ENCODE measurements around the gene SYT5. TPM values are rescaled to one million over a fixed set of nuclear protein-coding genes. Genes with fewer than 3 reads are reported as not detected.
A peak's percentile ranks its signal among the peaks of the same experiment; 100 is the strongest.
"Not testable (repeated sequence)": the region's sequence is repeated elsewhere in the genome, so short reads cannot be mapped to it uniquely, and the experiment has no call there.

SYT5 gene
- under 1 TPM; 0.07 to 0.71 (median 0.17) TPM for polyA plus RNA-seq (ENCODE audit: insufficient read length in 4 of 4)

DNA sequence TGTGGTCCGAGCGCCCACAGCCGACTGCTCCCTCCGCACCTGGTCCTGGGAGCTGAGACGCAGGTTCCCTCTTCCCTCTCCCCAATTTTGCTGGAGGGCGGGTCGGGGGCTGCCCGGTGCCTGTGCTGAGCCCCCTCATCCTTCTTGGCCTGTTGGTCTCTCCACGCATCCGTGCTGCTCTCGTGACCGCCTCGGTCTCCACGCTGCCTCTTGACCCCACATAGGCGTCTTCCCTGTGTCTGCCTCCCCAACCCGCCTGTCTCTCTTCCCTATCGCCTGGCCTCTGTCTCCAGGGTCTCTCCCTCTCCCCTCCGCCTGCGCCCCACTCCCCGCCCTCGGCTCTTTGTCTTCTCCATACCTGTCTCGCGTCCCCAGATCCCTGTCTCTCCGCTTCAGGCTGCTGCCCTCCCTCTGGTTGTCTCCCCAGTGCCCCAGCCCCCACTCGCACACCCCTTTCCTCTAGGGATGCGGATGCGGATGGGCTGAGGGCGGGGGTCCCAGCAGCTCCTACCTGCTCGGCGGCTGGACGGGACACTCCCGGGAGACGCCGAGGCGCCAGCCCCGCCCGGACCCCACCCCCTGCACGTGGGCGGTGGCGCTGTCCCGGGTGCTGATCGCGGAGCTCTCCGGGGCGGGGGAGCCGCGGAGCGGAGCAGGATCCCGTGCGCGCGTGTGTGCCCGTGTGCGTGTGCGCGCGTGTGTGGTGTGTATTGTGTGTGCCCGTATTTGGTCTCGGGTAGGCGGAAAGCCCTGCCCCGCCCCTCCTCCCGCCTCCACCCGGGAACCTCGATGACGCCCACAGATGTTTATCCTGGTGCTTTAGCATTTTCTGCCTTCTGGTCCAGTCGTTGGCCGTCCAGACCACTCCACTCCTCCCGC, at the start of gene SYT5:
SYT5 (minus strand) TSS at position 684 of the 879 bp plus-strand sequence. CDS start 1,248 bp downstream, outside the sequence.
- DNase-seq (ENCODE audit: low read depth in 4 of 4, low spot score in 2 of 4) = peak in 1 of 4 donors; percentile 24

DNA sequence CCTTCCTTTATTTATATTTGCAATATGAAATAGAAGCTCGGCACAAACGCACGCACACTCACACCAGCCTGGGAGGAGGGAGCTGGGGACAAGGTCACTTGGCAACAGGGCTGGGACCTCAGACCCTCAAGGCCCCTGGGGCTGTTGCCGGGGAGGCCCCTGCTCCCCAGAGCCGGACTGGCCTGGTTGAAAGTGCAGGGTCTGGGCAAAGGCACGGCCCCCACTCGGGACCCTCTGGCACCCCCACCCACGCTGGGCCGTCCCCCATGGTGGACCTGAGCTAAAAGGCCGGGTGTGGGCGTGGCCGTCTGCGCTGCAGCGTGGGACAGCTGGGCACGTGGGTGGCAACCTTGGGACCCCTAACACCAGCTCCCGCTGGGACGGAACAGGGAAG, 49.7 kb upstream of the SYT5 start:
- DNase-seq (ENCODE audit: low read depth in 4 of 4, low spot score in 2 of 4) = no peak

DNA sequence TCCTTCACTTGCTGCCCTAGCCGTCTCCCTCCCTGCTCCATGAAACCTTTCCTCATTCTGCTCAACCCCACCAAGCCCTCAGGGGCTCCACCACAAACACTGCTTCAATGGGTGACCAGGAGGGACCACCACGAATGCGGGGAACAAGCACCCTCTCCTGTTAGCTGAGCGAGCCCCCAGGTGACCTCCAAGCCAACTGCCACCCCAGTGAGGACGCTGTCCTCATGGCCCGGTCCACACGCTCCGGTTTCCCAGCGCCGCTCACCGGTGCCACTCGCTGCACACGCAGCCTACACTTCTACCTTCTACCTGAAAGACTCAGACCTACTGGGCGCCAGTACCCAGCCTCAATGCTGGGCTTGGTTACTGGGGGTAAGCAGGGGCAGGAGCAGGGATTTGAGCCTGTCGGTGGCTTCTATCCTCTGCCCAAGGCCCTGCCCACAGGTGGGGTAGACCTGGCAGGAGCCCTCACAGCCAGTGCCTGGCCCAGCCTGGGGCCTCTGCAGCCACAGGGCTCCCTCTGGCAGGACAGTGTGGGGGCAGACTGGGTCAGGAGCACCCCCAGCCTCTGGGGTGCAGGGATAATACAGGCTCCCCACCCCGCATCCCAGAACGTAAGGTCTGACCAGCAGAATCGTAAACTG, 49.2 kb upstream of the SYT5 start:
- DNase-seq (ENCODE audit: low read depth in 4 of 4, low spot score in 2 of 4) = no peak

DNA sequence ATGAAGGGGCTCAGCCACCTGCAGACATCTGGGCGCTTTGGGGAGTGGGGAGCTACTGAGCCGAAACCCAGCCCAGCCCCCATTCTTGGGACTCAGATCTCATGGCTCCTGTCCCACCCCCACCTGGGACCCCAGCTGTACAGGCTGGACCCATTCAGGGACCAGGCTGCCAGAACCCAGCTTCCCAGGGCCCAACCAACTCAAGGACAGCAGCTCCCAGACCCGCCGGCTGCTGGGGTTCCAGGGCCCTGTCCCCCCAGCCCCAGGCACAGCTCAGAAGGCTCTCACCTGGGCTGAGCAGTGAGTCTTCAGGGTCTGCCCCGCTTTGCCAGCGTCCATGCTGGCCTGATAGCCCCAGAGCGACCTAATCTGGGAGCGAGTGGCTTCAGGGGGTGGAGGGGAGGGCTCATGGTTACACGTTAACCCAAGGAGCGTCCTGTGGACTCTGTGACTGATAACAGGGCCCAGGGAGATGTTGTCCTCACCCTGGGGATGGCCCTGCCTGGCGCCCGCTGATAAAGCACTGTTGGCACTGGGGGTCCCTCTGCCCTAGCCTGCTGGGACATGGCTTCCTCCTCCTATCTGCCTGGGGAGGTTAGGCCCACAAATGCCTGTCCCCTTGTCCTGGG, 48.4 kb upstream of the SYT5 start, which contains the start of gene TMEM86B:
TMEM86B (minus strand) TSS at position 361 of the 629 bp plus-strand sequence; CDS start at position 339, 22 bp downstream.
- DNase-seq (ENCODE audit: low read depth in 4 of 4, low spot score in 2 of 4) = no peak

DNA sequence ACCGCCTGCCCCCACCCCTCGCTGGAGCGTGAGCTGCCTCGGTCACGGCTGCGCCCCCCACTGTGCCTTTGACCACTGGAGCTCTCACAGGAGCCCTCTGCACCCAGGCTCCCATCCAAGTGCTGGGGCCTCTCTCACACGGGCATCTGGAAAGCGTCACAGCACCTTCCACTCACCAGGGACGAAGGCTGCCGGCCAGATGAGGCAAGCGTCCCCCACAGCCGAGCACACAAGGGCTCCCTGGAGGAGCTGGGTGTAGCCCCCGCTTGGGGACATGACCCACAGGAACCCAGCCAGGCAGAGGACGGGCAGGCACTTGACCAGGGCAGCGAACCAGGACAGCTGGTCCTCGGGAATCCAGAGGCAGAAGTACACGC, 47.9 kb upstream of the SYT5 start:
- no peak for DNase-seq (ENCODE audit: low read depth in 4 of 4, low spot score in 2 of 4)

DNA sequence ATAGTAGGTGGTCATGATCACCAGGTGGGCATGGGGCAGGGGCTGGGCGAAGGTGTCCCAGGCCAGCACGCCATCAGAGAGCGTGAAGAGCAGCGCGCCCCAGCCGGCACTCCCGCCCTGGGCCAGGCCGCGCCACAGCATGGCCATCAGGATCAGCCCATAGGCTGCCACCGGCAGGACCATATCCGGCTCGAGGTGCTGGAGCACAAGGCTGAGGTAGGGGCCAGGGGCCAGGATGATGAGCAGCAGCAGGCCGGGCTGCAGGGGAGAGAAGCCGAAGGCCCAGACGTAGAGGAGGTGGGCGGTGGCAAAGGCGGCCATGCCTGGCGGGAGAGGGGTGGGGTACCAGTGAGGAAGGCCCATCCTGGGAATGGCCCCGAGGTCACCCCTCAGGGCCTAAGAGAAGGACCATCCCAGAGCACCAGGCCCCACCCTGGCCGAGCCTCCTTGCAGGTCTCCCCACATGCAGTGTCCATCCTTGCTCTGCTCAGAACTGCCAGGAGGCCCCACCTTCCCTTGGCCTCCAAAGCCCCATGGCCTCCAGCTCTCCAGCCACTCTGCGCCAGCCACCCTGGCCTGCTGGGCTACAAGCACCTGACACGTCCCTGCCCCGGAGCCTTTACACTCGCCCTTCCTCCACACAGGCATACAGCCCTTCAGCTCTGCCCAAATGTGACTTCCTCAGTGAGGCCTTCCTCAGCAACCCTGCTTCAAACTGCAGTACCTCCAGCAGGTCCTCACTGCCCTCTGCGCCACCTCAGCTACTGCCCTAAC, 47.3 kb upstream of the SYT5 start:
- DNase-seq (ENCODE audit: low read depth in 4 of 4, low spot score in 2 of 4) = no peak

DNA sequence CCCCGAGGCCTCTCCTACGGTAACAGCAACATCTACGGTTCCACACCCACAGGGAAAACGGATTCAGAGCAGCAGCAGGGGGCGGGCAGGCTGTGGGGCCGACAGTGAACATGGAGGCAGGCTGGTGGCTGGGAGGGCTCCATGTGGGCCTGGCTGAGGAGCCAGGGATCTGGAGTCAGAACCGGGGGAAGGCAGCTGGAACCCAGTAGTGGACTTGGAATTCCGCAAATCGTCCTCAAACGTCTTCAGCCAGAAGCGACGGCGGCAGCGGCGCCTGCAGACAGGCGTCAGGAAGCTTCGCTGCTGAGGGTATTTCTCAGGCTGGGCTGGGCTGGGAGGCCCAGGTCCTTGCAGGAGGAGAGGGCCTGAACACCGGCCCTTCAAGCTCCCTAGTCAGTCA, 46.7 kb upstream of the SYT5 start:
- no peak for DNase-seq (ENCODE audit: low read depth in 4 of 4, low spot score in 2 of 4)

DNA sequence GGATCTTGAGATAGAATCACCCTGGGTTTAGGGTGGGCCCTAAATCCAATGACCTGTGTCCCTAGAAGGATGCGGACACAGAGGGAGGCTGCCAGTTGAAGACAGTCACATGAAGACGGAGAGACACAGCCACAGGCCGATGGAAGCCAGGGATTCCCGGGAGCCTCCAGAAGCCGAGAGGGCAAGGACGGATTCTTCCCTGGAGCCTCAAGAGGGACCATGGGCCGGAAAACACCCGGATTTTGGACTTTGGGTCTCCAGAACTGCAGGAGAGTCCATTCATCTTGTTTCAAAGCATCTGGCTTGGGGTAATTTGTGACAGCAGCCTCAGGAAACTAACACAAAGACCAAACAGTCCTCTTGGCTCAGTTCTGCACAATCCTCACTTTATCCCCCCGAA, 46.2 kb upstream of the SYT5 start:
- no peak for DNase-seq (ENCODE audit: low read depth in 4 of 4, low spot score in 2 of 4)

DNA sequence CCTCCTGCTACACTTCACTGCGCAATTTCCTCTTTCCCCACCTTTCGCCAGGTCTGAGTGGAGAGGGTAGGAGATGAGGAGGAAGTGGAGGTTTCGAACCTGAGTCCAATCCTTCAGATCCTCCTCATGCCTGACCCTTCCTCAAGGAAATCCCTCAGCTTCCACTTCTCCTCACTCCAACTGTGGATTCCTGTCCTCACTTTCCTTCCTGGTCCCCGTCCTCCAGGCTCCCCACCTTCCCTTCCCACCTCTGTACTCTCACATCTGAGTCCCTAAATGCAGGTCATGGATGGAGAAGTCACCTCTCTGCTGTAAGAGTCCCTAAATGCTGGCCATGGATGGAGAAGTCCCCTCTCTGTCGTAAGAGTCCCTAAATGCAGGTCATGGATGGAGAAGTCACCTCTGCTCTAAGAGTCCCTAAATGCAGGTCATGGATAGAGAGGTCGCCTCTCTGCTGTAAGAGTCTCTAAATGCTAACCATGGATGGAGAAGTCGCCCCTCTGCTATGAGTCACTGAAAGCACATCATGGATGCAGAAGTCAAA, 45.4 kb upstream of the SYT5 start:
- DNase-seq (ENCODE audit: low read depth in 4 of 4, low spot score in 2 of 4) = no peak

DNA sequence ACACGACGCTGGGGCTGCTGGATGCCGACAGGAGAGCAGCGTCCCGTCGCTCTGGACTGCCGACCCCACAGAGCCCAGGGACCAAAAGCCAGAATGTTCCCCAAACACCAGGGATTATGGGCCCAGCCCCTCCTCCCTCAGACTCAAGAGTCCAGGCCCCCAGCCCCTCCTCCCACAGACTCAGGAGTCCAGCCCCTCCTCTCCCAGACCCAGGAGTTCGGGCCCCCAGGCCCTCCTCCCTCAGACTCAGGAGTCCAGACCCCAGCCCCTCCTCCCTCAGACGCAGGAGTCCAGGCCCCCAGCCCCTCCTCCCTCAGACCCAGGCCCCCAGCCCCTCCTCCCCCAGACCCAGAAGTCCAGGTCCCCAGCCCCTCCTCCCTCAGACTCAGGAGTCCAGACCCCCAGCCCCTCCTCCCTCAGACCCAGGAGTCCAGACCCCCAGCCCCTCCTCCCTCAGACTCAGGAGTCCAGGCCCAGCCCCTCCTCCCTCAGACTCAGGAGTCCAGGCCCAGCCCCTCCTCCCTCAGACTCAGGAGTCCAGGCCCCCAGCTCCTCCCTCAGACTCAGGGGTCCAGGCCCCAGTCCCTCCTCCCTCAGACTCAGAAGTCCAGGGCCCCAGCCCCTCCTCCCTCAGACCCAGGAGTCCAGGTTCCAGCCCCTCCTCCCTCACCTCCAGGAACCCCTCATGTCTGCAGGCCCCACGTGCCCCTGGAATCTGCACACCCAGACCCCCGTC, 44.8 kb upstream of the SYT5 start:
- DNase-seq (ENCODE audit: low read depth in 4 of 4, low spot score in 2 of 4) = not testable (repeated sequence)

DNA sequence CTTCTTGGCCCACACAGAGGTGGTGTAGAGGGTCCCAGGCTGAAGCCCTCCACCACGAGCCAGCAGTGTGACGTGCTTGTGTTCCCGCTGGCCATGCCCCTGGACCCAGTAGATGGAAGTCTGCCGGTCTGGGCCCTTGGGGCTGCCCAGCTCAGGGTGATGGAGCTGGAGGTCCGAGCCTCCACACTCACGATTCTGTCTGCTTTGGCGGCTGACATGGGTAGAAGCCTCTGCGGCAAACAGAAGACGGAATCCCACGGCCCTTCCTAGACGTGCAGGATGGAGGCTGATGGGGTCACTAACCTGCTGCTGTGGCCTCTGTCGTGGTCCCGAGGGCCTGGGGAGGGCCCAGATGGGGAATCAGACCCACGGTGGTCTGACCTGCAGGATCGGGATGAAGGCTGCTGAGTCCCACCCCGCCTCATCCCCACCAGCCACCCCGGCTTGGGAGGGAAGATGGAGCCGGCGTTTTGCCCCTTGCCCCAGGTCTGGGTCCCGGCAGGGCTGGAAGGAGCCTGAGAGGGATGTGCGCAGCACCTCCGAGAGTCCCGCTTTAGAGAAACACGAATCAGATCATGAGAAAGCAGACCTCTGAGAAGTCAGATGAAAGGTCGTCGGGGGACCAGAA, 44.1 kb upstream of the SYT5 start:
- no peak for DNase-seq (ENCODE audit: low read depth in 4 of 4, low spot score in 2 of 4)

DNA sequence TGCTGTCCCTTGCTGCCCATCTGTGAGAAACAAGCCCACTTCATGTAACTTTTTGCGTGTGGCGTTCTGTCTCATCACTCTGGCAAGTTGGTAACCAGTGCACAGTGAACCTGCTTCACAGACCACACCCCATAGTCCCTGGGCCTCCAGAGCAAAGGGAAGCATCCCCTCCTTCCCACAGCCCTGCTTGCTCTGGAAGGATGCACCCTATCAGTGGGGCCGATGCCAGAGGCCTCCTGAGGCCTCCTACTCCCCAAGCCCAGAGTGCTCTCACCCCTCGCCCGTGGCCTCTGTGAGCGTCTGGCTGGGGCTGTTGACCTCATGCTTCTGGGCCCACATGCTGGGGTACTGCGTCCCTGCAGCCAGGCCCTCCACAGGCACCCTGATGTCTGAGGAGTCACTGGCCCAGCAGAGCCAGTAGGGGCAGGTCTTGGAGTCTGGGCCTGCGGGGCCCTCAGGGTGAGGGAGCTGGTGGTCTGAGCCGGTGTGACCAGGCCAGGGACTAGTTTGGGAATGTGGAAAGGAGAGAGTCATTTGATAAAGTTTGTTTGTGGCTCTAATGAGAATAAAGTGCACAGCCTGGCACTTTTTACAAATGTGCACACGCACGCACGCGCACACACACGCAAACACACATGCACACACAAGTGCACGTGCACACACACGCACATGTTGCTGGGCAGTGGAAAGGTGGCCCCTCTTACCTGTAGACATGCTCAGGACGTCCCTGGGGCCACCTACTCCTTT, 43.4 kb upstream of the SYT5 start:
- DNase-seq (ENCODE audit: low read depth in 4 of 4, low spot score in 2 of 4) = no peak

DNA sequence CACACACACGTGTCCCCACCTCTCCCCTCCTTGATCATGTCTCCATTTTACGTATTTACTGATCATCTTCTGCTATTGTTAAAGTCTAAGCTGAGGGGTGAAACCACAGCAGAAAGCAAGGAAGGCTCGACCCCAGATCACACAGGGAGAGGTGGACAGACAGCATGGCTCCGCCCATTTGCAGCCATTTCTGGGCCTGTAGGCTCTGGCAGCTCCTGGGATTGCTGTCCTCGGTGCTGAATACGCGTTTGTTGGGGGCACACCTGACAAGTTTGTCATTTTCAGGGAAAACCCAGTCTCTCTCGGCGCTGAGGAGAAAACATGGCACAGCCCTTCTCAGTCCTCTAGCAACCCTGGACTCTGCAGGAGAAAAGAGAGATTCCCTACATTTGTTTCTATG, 40.4 kb upstream of the SYT5 start:
- no peak for DNase-seq (ENCODE audit: low read depth in 4 of 4, low spot score in 2 of 4)

DNA sequence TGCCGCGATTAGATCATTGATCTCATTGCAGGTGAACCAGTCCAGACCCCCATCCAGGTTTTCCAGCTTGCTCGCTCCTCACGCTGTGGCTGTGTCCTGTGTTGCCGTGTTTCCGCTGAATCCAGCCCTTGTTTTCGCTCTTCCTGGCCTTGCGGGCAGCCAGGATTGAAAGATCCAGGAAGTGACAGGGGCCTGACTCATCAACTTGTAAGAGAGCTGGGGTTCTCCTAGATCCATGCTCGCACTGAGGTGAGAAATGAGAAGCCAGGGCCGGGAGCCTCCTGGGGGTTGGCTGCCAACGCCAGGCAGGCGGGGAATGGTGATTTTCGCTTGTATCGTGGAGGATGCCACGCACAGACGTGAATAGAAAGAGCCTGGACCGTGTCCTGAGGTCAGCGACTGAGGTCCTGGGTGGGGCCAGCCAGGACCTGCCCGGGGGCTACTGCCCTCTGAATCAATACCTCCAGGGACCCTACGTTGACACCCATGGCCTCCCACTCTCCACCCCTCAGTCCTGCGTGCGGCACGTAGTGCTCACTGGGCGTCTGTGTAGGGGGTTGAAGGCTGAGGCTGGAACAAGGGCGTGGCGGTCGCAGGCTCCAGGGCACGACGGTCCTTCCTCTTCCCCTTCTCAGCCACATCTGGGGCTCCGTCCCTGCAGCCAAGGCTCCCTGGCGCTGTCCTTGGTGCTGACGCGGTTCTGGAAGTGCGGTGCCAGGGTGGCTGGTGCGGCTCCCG, 36.5 kb upstream of the SYT5 start:
- peak in 3 of 4 donors; percentile 39 to 71 (median 46) for DNase-seq (ENCODE audit: low read depth in 4 of 4, low spot score in 2 of 4)

DNA sequence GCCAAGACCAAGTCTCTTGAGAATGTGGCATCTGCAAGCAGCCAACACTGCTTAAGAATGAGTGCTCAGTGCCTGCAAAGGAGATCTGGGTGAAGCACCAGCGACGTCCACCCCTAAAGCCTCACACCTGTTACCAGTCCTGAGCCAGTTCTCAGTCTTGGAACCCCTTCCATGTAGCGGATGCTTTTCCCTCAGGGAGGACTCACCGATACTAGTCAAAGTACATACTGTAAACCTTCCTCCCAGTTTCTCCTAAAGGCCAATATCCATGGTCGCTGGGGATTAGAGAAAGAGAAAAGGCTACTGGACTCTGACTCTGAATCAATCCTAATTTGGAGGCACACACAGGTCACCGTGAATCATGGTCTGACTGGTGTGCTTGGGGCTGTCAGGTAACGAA, 33.5 kb upstream of the SYT5 start:
- no peak for DNase-seq (ENCODE audit: low read depth in 4 of 4, low spot score in 2 of 4)

DNA sequence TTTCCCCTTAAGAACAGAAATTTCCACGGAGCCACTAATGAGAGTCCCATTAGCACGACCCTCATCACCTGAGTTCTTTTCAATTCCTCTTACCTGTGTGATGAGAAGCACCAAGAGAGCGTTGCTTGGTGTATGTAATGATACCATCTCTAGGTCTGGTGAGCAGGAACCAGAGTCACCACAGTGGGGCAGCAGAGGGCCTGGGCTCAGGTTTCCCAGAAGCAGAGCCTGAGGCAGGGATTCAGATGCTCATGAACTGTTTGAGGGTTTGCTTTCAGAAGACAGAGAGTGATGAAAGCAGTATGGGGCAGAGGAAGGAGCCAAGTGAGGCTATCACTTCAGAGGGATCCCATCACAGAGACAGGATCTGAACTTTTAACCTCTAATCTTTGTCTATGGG, 32.4 kb upstream of the SYT5 start:
- no peak for DNase-seq (ENCODE audit: low read depth in 4 of 4, low spot score in 2 of 4)

DNA sequence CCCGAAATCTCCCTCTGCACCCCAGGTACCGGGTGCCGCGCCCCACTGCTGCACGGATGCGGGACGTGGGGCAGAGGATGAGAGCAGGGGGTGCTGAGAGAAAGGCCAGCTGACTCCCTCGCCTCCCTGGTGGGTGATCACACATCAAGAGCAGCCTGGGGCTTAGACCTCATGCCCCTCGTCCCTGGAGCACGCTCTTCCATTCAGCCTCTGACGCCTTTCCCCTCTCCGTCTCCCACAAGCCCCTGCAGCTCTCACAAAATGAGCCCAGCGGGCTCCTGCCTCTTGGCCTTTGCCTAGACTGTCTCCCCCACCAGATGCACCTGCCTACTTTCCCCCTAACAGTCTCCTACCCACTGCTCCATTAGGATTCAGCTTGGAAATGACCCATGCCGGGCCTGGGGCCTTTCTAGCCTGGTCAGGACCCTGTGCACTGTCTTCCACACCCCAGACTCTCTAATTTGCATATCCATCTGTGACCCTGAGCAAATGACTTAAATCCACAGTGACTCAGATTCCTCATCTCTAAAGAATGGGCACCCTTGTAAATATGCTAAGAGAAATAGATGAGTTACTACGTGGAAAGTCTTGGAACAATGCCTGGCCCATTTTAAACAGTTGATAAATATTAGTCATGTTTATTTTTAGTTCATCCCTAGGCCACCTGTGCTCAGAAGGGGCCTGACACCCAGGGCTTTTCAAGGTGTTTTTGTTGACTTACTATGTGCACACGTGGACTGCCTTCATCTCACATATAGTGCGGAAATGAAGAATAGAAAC, 29.8 kb upstream of the SYT5 start:
- DNase-seq (ENCODE audit: low read depth in 4 of 4, low spot score in 2 of 4) = no peak

All from left renal cortex interstitium (tissue), 4 donors.